ENCODE measurements around the gene ERLEC1.

The ERLEC1 gene

DNA sequence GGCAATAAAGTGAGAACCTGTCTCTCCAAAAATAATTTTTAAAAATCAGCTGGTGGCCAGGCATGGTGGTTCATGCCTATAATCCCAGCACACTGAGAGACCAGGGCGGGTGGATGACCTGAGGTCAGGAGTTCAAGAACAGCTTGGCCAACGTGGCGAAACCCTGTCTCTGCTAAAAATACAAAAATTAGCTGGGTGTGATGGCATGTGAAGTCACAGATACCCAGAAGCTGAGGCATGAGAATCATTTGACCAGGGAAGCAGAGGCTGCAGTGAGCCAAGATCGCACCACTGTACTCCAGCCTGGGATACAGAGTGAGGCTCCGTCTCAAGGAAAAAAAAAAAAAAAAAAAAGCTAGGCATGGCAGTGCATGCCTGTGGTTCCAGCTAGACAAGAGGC is 80.3 kb downstream of the ERLEC1 start:
- TF ChIP-seq, protein P1, sequence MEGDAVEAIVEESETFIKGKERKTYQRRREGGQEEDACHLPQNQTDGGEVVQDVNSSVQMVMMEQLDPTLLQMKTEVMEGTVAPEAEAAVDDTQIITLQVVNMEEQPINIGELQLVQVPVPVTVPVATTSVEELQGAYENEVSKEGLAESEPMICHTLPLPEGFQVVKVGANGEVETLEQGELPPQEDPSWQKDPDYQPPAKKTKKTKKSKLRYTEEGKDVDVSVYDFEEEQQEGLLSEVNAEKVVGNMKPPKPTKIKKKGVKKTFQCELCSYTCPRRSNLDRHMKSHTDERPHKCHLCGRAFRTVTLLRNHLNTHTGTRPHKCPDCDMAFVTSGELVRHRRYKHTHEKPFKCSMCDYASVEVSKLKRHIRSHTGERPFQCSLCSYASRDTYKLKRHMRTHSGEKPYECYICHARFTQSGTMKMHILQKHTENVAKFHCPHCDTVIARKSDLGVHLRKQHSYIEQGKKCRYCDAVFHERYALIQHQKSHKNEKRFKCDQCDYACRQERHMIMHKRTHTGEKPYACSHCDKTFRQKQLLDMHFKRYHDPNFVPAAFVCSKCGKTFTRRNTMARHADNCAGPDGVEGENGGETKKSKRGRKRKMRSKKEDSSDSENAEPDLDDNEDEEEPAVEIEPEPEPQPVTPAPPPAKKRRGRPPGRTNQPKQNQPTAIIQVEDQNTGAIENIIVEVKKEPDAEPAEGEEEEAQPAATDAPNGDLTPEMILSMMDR (IDR thresholded peaks at IDR 0.05) = no peak
- no peak for TF ChIP-seq ZFX (IDR thresholded peaks at IDR 0.05; ENCODE audit: borderline replicate concordance)
- no peak overlapping the region for H3K27ac ChIP-seq

DNA sequence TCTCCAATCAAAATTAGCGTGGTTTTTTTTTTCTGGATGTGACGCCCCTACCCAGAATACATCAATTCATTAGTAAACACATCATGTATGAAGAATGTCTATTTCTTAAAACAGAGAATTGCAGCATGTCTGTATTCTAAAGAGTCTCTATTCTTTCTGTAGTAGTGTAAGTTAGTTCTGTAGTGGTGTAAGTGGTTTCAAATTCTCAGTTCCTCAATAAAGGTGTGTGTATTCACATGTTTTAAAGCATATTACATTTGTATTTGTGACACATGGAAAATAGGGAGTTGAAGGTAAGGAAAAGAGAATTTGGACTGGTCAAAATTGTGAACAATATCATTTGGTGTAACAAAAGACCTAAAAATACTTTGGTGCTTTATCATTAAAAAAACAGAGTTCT is 80.9 kb downstream of the ERLEC1 start:
- no peak for TF ChIP-seq ZFX (IDR thresholded peaks at IDR 0.05; ENCODE audit: borderline replicate concordance)
- TF ChIP-seq, protein P1 (IDR thresholded peaks at IDR 0.05) = no peak
- H3K27ac ChIP-seq = no peak overlapping the region

Measured in 22Rv1 (cell line).